ENCODE measurements around the gene ACBD4.

The ACBD4 gene

DNA sequence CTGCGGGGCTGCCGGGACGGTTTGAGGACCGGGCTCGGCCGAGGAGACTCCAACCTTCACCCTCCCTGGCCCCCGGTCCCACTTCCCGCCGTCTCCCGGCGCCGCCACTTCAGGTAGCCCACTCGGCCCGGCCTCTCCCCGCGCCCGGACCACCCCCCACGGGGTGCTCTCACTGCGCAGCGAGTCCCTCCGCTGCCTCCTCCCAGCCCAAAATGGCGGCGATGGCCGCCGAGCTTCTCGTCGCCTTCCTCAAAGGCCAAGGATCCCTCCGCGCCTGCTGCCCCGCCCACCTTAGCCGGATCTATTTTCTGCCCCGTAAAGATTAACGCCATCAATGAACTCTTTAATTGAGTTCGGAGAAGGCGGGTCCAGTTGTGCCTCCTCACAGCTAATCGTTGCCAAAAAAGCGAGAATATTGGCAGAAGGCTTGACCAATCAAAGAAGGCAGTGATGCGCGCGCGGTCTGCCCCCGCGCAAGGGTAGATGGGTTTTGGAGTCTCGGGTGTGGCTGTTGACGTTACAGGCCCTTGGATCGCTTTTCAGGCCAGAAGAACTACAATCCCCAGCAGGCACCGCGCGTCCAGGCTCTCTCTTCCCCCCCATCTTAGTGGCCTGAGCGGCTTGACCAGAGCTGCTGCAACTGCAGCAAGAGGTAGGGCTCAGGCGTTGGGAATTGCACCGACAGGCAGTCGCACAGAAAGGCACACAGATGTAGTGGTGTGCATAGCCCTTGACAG lies 26.0 kb downstream of the ACBD4 start, which contains the start of gene HEXIM2:
TSS of gene HEXIM2 (plus strand) at position 588 of the 737 bp plus-strand sequence. CDS start 919 bp downstream, outside the sequence.
- peak; percentile 96 for DNase-seq

- no peak for DNase-seq
Measured at GRCh38 chr17:45162025-45162687, 26.7 kb downstream of the ACBD4 start.

DNA sequence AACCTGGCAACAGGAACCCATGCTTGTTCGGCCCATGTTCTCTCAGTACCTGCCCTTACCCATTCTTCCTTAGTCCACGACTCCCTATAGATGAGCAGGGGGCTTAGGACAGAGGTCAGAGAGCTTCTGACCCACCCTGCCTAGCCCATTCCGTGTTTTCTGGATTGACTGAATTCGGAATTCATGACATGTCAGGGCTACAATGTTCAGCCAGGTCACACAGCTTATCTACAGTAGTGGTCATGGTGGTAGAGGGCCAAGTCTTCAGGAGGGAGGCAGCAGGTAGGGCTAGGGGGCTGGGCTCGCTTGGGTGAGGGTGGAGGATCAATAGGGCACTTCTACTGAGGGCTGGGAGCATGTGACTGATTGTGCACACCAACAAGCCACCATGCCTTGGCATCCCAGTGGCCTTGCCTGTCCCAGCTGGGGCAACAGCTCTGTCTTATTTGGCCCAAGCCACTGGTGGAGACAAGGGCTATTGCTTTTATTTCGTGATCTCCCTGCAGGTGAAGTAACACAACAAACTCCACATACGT lies 29.3 kb downstream of the ACBD4 start:
- no peak for DNase-seq

DNA sequence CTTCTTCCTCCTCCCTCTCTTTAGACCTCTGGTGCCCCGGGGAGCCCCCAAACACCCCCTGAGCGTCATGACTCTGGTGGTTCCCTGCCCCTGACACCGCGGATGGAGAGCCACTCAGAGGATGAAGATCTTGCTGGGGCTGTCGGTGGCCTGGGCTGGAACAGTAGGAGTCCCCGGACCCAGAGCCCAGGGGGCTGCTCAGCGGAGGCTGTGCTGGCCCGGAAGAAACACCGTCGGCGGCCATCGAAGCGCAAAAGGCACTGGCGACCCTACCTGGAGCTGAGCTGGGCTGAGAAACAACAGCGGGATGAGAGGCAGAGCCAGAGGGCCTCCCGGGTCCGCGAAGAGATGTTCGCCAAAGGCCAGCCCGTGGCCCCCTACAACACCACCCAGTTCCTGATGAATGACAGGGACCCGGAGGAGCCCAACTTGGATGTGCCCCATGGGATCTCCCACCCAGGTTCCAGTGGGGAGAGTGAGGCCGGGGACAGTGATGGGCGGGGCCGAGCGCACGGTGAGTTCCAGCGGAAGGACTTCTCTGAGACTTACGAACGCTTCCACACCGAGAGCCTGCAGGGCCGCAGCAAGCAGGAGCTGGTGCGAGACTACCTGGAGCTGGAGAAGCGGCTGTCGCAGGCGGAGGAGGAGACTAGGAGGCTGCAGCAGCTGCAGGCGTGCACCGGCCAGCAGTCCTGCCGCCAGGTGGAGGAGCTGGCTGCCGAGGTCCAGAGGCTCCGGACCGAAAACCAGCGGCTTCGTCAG lies 33.7 kb downstream of the ACBD4 start:
- no peak for DNase-seq

DNA sequence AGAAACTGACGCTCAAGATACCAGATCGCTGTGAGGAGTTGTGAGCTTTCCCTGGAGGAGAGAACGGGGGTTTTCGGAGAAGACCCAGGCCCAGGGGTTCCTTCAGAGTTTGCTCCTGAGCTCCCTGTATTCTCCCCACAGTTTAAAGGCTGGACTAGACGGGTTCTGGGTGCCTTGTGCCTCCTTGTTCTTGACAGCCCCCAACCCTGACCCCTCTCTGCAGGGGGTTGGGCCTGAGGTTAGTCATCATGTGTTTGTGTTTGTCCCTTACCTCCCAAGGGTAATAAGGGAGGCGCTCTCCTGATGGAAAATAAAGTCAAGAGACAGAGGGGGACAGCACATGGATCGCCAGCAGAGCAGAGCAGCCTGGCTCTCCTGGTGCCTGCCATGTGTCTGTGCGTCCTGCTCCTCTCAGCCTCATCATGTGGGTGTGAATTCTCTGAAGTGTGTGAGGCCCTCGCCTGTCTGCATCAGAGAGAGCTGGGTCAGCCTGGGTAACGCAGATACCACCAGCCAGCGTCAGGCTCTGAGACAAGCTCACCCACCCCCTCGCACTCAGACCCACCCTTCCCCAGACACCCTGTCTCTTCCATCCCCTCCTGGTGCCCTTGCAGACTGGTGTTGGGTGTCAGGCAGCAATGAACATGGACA lies 34.9 kb downstream of the ACBD4 start:
- no peak for DNase-seq

DNA sequence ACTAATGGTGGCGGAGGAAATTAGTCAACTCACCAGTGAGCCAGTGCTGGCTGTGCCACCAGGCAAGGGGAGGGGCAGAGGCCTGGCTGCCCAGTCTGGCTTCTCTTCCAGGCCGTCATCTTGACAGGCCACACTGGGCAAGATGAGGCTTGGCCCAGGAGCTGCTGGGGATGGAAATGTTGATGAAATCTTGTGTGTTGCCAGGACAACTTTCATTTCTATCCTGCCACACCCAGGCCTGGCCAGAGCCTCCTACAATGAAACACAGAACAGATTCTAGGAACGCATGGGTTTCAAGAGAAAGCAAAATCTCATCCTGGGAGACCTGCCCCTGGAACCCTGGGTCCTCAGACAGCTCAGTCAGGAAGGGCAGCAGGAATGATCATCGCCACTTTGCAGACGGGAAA lies 35.4 kb downstream of the ACBD4 start:
- no peak for DNase-seq

DNA sequence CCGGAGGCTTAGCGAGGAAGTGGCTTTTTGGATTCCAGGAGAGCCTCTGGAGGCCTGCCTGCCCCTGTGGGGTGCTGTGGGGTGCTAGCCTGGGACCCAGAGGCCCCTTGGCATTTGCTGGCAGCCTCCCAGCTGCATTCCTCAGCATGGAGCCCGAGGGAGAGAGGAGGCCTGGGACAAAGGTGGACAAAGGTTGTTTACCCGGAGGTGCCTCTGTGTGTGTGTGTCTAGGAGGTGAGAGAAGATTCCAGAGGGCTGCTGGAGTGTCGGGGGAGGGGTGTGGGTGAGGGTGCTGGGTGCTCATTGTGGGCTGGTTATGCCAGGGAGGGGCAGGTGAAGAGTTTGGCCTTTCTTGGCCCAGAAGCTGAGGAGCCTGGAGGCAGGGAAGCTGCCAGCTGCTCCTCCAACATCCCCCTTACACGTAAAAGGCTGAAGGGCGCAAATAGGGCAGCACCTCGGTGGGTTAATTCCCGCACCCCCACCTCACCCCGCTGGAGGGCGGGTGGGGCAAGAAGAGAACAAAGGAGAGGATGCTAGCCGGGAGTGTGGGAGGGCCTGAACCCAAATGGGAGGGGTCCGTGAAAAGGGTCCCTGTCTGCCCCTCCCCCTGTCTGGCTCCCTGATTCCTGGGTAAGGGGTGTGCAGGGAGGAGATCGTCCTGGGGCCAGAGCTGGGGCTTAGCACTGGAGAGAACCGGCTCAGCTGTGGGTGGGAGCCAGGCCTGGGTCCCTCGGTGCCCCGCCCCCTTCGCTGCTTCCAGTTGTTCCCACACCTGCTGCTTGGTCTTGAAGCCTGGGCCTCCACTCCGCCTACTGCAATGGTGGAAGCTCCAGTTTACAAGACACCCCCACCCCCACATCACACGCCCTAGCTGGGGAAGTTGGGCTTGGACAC lies 36.1 kb downstream of the ACBD4 start:
- no peak for DNase-seq

DNA sequence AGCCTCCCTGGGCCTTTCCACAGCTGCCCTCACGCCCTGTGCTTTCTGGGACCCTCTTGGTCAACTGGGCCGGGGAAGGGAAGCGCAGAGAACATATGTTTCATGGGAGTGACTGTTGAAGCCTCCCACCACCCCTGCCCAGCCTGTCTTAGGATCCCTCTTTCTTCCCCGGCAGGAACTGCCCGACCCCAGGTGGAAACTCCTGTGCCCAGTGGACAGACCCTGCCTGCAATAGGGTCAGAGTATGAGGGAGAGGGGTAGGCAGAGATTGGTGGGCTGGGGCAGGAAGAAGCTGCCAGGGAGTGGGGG lies 36.7 kb downstream of the ACBD4 start:
- DNase-seq, result no peak

DNA sequence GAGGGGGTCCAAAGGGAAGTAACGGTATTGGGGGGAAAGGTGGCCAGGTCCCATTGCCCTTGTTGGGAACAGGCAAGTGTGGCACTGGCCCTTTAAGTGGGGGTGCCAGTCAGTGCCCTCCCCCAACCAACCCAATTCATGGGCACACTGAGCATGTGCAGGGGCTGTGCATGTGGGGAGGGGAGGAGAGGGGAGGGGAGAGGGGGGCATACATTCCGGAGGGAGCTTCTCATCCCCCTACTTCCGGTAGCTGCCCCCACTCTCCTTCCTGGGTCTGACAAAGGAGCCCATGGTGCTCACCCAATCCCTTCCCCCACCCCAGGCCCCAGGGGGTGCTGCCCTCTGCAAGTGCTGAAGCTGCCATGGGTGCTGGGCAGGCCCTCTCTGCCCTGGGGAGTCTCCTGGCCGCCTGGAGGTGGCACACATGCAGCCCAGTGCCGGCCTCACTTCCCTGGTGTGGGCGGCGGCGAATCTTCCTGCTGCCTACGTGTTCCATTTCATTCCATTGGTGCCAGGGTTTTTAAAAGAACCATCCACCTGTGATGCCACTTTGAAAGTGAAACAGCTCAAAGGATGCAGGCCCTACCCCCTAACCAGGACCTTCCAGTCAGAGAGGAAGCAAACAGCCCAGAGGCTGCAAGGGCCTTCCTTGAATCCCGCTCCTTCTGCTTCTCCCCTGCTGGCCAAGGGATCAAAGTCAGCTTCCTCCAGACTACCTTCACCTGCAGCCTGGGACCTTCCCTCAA lies 37.2 kb downstream of the ACBD4 start:
- DNase-seq, result no peak

DNA sequence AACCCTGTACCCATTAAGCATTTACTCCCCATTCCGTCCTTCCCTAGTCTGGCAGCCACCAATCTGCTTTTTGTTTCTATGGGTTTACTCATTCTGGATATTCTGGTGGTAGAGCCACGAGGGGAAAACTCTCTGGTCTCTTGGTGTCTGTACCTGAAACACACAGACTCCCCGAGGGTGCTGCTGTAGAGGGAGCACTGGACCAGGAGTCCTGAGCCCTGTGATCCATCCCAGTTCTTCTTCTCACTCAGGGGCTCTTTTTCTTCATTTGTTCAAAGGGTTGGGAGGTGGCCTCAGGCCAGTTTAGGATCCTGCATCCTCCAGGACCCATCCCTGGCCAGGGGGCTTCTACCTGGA lies 40.2 kb downstream of the ACBD4 start:
- no peak for DNase-seq

DNA sequence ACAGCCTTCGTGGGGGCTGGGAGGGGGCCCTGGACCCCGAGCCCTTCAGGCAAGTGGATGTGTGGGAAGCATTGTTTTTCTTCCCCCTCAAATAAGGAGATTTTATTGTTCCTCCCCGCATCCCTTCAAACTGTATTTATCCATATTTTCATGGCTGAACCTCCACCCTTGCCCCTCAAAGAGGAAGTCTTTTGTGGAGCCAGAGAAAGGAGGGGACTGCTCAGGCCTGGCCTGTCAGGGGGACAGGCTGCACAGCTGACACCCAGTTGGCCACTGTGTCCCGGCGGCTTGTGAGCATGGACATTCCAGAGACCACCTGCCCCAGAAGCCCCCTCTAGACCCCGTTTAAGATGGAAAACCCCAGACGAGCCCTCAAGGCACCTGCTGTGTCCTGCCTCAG lies 42.1 kb downstream of the ACBD4 start:
- DNase-seq, result no peak

- DNase-seq, result no peak
Measured at GRCh38 chr17:45184144-45184543, 48.7 kb downstream of the ACBD4 start.

DNA sequence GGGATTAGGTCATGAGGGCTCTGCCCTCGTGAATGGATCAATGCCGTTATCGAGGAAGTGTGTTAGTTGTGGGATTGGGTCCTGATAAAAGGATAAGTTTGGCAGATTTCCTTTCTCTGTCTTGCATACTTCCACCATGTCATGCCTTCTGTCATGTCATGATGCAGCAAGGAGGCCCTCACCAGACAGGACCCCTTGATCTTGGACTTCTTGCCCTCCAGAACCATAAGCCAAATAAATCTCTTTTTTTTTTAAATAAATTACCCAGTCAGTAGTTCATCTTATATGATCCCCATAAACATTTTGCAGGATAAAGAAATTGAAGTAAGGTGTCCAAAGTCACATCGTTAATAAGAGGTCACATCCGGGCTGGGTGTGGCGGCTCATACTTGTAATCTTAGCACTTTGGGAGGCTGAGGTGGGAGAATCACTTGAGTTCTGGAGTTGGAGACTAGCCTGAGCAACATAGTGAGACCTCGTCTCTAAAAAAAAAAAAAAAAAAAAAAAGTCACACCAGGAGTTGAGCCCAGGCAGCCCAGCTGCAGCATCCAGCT lies 51.4 kb downstream of the ACBD4 start:
- no peak for DNase-seq

- DNase-seq, result no peak
Measured at GRCh38 chr17:45189009-45189408, 53.5 kb downstream of the ACBD4 start.

- no peak for DNase-seq
Measured at GRCh38 chr17:45190503-45191255, 55.2 kb downstream of the ACBD4 start.
